T-helper 1 cell treated with Interleukin-12 subunit alpha and Interleukin-12 subunit beta and Interleukin-4 antibody, amounts not matched to agents 30 ng/mL and 1 ng/mL, for 36 hours (primary cell): ENCODE measurements around the gene CMTM1. TPM values are rescaled to one million over a fixed set of nuclear protein-coding genes. Genes with fewer than 3 reads are reported as not detected.

Source experiments
- total RNA-seq: library from RNA; stranded (reverse); gene quantifications from 2 replicates; pipeline ENCODE4 v1.2.3, GENCODE V29; 2022

The CMTM1 gene
- total RNA-seq, 1 donor from 2014 or later, result 33.5 TPM

Other genes with a start within 250 kb of the CMTM1 start
- gene CDH5, start 199.7 kb upstream of the CMTM1 start, total RNA-seq, result not detected in 2 replicates
- 0.10 TPM in 1 of 2 replicates, not detected in the other for gene BEAN1, start 139.1 kb upstream of the CMTM1 start, total RNA-seq
- gene TK2, start 16.3 kb upstream of the CMTM1 start, total RNA-seq, result 17.6 and 21.7 TPM in 2 replicates
- 253 and 270 TPM in 2 replicates for gene CKLF, start 13.9 kb upstream of the CMTM1 start, total RNA-seq
- gene CMTM2, start 13.0 kb downstream of the CMTM1 start, total RNA-seq, result 3.1 and 3.4 TPM in 2 replicates
- 131 and 135 TPM in 2 replicates for gene CMTM3, start 38.3 kb downstream of the CMTM1 start, total RNA-seq
- 1.1 and 1.4 TPM in 2 replicates for gene CMTM4, start 130.3 kb downstream of the CMTM1 start, total RNA-seq
- gene DYNC1LI2, start 185.2 kb downstream of the CMTM1 start, total RNA-seq, result 80.2 and 87.0 TPM in 2 replicates
- 0.17 TPM in 1 of 2 replicates, not detected in the other for gene TERB1, start 235.1 kb downstream of the CMTM1 start, total RNA-seq